Lung (tissue), 16 donors: ENCODE results near the gene TMEM202. TPM values are rescaled to one million over a fixed set of nuclear protein-coding genes. Genes with fewer than 3 reads are reported as not detected.

Experiments used
- ATAC-seq: fragments of 200-7000 bp; cut with Tn5 transposase; one replicate; pipeline ENCODE4 v1.9.1; 2020; ENCODE audit warnings: moderate number of reproducible peaks; ENCODE audit not compliant: insufficient read depth, low FRiP score
- DNase-seq, 3 donors: peaks; one replicate each; pipeline ENCODE4 v3.0.0-alpha.2; 2013 to 2017
- H3K27ac ChIP-seq, 2 donors: one replicate each; pipeline ENCODE4 v1.5.1; 2013; ENCODE audit warnings: mild to moderate bottlenecking in 2 of 2, moderate library complexity in 2 of 2, control low read depth in 1 of 2, inconsistent platforms in 1 of 2, low read depth in 1 of 2, low read length in 1 of 2
- H3K27me3 ChIP-seq, 3 donors: one replicate each; pipeline ENCODE4 v1.5.1; 2013; ENCODE audit warnings: low read length in 2 of 3; ENCODE audit not compliant: control insufficient read depth in 3 of 3, insufficient read depth in 3 of 3
- H3K36me3 ChIP-seq, 4 donors: one replicate each; pipeline ENCODE4 v1.5.1; 2013; ENCODE audit warnings: low read length in 4 of 4, mild to moderate bottlenecking in 1 of 4, moderate library complexity in 1 of 4; ENCODE audit not compliant: control insufficient read depth in 4 of 4, insufficient read depth in 4 of 4
- H3K4me1 ChIP-seq, 5 donors: one replicate each; pipeline ENCODE4 v1.5.1; 2013; ENCODE audit warnings: low read length in 5 of 5, mild to moderate bottlenecking in 2 of 5, moderate library complexity in 1 of 5; ENCODE audit not compliant: control insufficient read depth in 5 of 5, insufficient read depth in 5 of 5
- H3K4me3 ChIP-seq: one replicate; pipeline ENCODE4 v1.5.1; 2013; ENCODE audit warnings: mild to moderate bottlenecking, control low read depth, moderate library complexity
- H3K9ac ChIP-seq, 2 donors: one replicate each; pipeline ENCODE4 v1.5.1; 2013; ENCODE audit warnings: low read length in 2 of 2, control low read depth in 1 of 2; ENCODE audit not compliant: insufficient read depth in 1 of 2
- H3K9me3 ChIP-seq, 4 donors: one replicate each; pipeline ENCODE4 v1.5.1; 2013; ENCODE audit warnings: low read length in 3 of 4, mild to moderate bottlenecking in 1 of 4, moderate library complexity in 1 of 4; ENCODE audit not compliant: control insufficient read depth in 4 of 4, insufficient read depth in 3 of 4
- CTCF ChIP-seq: IDR thresholded peaks from 2 replicates; pipeline ENCODE4 v1.5.1; 2012; ENCODE audit warnings: mild to moderate bottlenecking; ENCODE audit errors: control extremely low read depth, extremely low read depth
- WGBS, 2 donors: extraction: QIAGEN DNeasy Blood & Tissue Kit; methylation state at CpG; one replicate each; pipeline ENCODE4 v1.1.7; 2013; 5-methylcytosine and 5-hydroxymethylcytosine counted together
- long read RNA-seq, 5 donors: transcript quantifications; one replicate each; lab custom pipeline, GENCODE V29; 2026
- polyA plus RNA-seq, 2 donors: library from polyadenylated mRNA; stranded (reverse); fragments of 200-250 nt; gene quantifications; one replicate each; pipeline ENCODE4 v1.2.1, GENCODE V29; 2013
- total RNA-seq, 2 donors: library from RNA; depleted of rRNA in 1 of 2; stranded (reverse); fragments of >200 nt in 1 of 2; gene quantifications; one replicate each; pipeline ENCODE4 v1.2.1, GENCODE V29; 2014 to 2021
- donor health status: control.
- donor health status: control.
- donor health status: Bipolar disorder and iron deficiency.
- donor health status: healthy.
- donor health status: DM: yes; HTN: yes; CAD: no.

Gene TMEM202
- total RNA-seq = not detected
- not detected for polyA plus RNA-seq
- long read RNA-seq, donor 1 = 0 reads
- long read RNA-seq, donor 2 = 0 reads
- long read RNA-seq, donor 3 = 0 reads
- long read RNA-seq, donor 4 = 0 reads
- long read RNA-seq, donor 5 = 0 reads

- Histone ChIP-seq H3K27me3 (peaks cover 0 to 6% (median 5%) of the 10 kb centered on the region in 3 donors), H3K9me3 (peaks cover 0 to 3% (median 0%) of the 10 kb centered on the region in 4 donors), H3K4me3 (no peak within 1 kb of the TSS), H3K9ac (no peak within 1 kb of the TSS), H3K36me3 (no peaks in the 10 kb centered on the region), H3K27ac (no peak within 1 kb of the TSS), H3K4me1 (peaks cover 0 to 1% (median 0%) of the 10 kb centered on the region in 5 donors)
- no peak for DNase-seq
- 58 to 68% methylated on average over 4 of the region's 4 CpGs for WGBS, 2 donors
- no peak for TF ChIP-seq CTCF
- ATAC-seq = no peak
Observed at GRCh38 chr15:72397796-72398588, at the start of gene TMEM202. Gene TMEM202, plus strand, starts transcription at chr15:72398305. Its CDS starts 22 bp downstream, at chr15:72398327.

- no peak overlapping the region for H3K27ac ChIP-seq
- H3K4me1 ChIP-seq = peaks cover 0 to 6% (median 0%) of the 10 kb centered on the region in 5 donors
- no peak for TF ChIP-seq CTCF
- no peaks in the 10 kb centered on the region for H3K9me3 ChIP-seq
- DNase-seq (no peak), ATAC-seq (no peak)
- peaks cover 32 to 57% (median 38%) of the 10 kb centered on the region in 4 donors for H3K36me3 ChIP-seq
- no peak overlapping the region for H3K4me3 ChIP-seq
- 92 to 99% methylated on average over 2 of the region's 2 CpGs for WGBS, 2 donors
- no peak overlapping the region for H3K9ac ChIP-seq
- H3K27me3 ChIP-seq = no peaks in the 10 kb centered on the region
Observed at GRCh38 chr15:72353266-72353665, 44.8 kb upstream of the TMEM202 start.

- H3K9ac ChIP-seq = no peak overlapping the region
- H3K4me1 ChIP-seq = peaks cover 0 to 12% (median 0%) of the 10 kb centered on the region in 5 donors
- no peak overlapping the region for H3K4me3 ChIP-seq
- DNase-seq = no peak
- no peaks in the 10 kb centered on the region for H3K27me3 ChIP-seq
- WGBS, 2 donors = 97% methylated on average over 1 of the region's 1 CpG
- no peak overlapping the region for H3K27ac ChIP-seq
- no peak for TF ChIP-seq CTCF
- peaks cover 24 to 49% (median 37%) of the 10 kb centered on the region in 4 donors for H3K36me3 ChIP-seq
- no peak for ATAC-seq
- no peaks in the 10 kb centered on the region for H3K9me3 ChIP-seq
Observed at GRCh38 chr15:72354496-72354895, 43.6 kb upstream of the TMEM202 start.
